NCI-H2227 treated with DMSO at 0.1 percent for 48 hours (cell line): Measurements from ENCODE around the gene RPL7L1.

ENCODE experiments used
- DNase-seq: peaks from one replicate; lab custom pipeline; 2025; lab: John Stamatoyannopoulos, UW

RPL7L1 gene

GRCh38 chr6:42933205-42933604 is 53.8 kb downstream of the RPL7L1 start:
- no peak for DNase-seq

- no peak for DNase-seq
Measured at GRCh38 chr6:42935322-42935721, 55.9 kb downstream of the RPL7L1 start.

- no peak for DNase-seq
Measured at GRCh38 chr6:42936398-42936797, 57.0 kb downstream of the RPL7L1 start.

- no peak for DNase-seq
Measured at GRCh38 chr6:42937548-42938427, 58.4 kb downstream of the RPL7L1 start.

GRCh38 chr6:42938428-42938796 is 59.0 kb downstream of the RPL7L1 start:
- DNase-seq, result no peak

- no peak for DNase-seq
Measured at GRCh38 chr6:42938987-42939809, 59.8 kb downstream of the RPL7L1 start.
